Measurements from ENCODE around the gene PSD4.
"Not testable (repeated sequence)": the region's sequence is repeated elsewhere in the genome, so short reads cannot be mapped to it uniquely, and the experiment has no call there.

Gene PSD4

DNA sequence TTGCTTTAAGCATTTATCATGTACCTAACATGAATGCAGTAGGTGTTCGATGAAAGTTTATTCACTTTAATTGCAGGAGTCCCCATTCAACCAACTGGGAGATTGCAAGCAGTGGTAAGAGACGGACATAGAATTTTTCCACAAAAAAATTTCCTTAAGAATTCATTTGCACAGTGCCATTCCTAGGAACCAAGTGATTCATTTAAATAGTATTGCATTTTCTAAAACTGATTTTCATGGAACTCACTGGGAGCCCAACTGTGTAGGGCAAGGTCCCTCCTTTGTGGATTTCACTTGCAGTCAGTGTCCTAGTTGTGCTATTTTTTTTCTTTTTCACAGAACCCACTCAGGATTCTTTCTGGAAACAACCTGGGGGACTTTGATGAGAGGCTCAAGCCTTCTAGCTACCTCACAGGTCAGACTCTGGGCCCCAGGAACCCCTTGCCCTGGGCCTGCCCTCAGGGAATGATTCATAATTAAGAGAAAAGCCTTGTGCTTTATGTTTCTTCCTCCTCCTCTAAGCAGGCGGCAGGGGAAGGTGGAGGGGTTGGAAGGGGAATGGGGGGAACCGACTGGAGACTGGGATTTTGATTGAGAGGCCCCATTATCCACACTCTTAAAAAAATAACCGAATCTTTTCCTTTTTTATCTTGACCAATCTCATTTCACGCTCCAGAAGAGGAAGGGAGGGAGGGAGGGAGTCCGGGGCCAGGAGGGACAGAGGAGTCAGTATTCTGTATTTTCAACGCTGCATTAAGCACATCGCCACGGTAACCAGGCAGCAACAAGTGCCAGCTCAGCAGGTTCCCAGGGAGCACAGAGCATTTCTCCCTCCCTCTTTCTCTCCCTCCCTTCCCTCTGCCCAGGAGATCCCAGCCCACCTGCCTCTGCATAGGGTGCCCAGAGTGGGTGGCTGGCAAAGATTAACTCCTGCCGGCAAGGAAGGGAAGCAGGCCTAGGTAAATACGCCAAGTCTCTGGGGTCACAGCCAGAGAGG, 51.8 kb downstream of the PSD4 start:
- DNase-seq: peak in 1 of 2 experiments; percentile 42

DNA sequence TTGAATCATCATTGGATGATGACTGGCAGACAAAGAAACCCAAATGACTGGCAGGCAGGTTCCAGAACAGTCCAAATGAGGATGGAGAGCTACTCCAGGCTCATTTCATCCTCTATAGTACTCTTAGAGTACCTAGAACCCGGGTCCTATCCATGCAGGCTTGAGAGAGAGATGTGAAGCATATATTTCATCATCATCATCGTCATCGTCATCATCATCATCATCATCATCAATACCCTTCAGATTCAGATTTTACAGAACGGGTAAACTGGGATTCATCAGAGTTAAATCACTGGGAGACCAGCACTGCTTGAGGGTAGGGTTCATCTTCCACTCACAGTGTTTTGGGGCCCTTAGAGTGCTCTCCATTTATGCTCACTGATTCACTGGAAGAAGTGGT, 52.7 kb downstream of the PSD4 start:
- DNase-seq: no peak

DNA sequence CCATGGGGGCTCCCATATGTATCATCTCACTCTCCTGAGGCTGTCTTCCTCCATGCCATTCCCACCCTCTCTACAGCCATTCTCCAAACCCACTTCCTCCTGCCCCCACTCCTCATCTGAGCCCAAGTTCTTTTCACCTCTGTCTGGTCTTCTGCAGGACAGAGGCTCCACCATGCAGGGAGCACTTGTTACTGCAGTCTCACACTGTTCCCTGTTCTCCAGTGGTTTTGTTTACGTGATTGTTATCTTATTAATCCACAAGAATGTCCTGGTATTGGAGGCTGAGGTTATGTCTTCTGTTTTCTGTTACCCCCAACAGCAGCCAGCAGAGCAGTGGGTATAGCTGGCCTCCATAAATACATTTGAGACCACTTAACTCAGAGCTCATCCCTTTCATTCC, 53.5 kb downstream of the PSD4 start:
- no peak for DNase-seq

DNA sequence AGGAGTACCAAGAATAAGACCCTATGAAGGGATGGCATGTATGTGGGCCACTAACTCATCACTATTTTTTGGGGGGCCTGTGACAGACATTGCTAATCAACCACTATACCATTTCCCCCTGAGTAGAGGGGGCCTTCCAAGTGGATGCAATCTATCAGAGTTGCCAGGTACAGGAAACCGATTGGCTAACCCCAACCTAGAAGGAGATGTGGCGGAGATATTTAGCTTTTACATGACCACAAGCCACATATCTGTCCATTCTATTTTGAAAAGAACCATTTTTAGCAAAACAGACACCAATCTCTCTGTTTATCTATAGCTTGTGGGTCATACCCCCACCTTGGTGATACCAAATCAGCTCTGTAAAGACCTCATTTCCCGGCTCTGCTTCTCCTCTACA, 53.9 kb downstream of the PSD4 start:
- DNase-seq: no peak

DNA sequence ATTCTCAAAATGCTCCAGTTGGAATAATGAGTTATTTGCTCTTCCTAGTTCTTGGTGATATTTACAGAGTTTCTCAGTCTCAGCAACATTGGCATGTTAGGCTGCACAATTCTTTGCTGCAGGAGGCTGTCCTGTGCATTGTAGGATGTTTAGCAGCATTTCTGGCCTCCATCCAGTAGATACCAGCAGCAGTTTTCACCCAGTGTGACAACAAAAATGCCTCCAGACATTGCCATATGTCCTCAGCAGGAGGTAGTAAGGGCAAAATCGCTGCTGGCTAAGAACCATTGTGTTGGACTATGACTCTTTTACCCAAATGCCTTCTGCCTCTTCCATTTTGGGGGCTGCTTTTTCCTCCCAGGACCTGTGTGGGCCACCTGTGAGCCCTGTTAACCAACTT, 54.6 kb downstream of the PSD4 start:
- DNase-seq: no peak

- no peak for DNase-seq
Measured at GRCh38 chr2:113228991-113229716, 55.4 kb downstream of the PSD4 start.

- DNase-seq: no peak
Measured at GRCh38 chr2:113229795-113230194, 56.0 kb downstream of the PSD4 start.

- no peak for DNase-seq
Measured at GRCh38 chr2:113230531-113230930, 56.8 kb downstream of the PSD4 start.

- DNase-seq: no peak
Measured at GRCh38 chr2:113231064-113231463, 57.3 kb downstream of the PSD4 start.

- DNase-seq: no peak
Measured at GRCh38 chr2:113232123-113232522, 58.4 kb downstream of the PSD4 start.

DNA sequence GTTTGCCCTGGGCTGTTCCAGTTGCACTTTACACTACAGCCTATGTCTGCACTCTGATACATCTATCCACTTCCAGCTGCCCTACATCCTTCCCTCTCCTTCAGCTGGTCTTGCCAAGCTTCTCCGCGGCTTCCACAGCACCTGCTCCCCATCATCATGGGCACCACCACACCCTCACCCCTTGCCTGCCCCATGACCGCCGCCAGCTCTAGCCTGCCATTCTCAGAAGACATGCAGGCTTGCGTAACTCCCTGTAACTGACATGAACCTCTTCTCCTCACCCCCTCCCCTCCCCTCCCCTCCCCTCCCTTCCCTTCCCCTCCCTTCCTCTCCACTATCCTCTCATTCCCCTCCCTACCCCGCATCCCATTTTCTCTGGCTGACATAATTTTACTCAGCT, 59.0 kb downstream of the PSD4 start:
- DNase-seq: no peak

DNA sequence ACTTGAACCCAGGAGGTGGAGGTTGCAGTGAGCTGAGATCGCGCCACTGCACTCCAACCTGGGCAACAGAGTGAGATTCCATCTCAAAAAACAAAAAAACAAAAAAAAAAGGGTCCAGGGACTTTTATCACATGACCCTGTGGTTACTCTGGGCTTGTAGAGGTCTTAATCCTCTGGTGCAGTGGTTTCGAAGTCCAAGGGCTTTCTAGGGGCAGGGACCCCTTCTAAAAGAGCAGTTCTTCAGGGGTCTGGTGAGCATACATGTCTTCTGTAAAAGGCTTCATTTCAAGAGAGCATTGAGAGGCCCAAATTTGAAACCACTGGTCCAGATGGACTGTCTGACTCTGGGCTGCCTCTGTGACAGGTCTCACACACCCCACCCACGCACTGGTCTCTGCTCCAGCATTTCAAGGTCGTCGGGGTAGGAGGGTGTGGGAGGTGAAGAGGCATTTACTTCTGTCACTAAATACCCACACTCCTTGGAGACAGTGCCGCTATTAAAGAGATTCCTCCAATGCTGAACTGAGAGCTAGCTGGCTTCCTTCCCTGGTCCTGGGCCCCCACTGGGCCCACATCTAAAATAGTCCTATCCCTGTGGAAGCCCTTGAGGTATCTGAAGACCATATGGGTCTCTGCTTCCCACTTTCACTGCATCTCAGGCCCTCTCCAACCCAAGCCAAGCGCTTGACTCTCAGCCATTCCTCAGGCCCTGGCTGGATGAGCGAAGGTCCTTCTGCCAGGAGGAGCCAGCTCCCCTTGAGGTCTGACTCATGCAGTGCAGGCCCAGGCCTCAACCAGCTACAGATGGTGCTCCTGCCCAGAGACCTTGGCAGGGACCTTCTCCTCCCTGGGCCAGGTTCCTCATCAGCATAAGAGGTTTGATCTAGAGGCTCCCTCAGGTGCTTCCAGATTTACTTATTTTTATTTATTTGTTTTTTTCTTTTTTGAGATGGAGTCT, 60.1 kb downstream of the PSD4 start:
- DNase-seq: no peak

DNA sequence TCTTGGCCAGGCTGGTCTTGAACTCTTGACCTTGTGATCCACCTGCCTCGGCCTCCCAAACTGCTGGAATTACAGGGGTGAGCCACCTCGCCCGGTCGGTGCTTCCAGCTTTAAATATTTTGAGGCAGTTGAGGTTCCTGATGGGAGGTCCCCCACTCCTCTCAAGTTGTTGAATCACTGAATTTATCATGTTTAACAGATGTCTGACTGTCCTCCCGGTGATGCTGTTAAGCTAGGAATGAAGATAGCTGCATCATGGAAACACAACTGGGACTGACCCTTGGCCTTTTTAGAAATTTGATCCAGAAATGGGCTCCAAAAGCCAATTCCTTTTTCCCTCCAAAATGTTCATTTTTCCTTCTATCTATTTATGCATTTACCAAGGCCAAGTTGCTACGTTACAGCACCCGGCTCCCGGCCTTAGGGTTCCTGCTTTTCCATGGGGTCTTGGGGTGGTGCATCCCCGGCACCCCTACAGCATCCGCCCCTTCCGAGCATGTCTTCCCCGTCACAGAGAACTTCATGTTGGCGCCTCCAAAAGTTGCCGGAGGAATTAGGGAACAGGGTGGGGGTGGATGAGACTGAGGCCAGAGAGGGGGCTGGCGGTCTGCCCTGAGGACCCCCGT, 61.1 kb downstream of the PSD4 start:
- DNase-seq: no peak

DNA sequence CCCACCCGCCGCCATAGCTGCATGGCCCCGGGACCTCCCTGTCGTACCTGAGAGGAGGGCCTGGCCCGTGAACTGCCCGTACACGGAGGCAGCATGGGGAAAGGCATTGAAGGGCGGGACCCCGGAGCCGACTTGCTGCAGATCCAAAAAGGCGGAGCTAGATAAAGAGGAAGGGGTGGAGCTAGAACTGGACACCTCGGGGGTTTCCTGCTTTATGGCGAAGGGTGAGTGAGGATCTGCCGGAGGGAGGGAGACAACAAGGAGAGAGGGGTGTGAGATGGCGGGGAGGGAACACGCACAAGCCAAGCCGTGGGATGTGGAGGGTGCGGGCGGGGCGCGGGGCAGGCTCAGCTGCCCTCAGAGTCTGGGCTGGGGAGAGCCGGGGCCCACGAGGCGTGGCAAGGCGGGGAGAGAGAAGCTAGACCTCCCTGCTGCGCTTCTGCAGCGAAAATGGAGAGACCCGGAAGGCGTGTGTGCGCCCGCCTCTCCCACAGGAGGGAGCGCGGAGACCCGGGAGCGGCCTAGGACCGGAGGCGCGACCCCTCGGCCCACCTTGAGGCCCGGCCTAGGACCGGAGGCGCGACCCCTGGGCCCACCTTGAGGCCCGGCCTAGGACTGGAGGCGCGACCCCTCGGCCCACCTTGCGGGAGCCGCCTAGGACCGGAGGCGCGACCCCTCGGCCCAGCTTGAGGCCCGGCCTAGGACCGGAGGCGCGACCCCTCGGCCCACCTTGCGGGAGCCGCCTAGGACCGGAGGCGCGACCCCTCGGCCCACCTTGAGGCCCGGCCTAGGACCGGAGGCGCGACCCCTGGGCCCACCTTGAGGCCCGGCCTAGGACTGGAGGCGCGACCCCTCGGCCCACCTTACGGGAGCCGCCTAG, 61.8 kb downstream of the PSD4 start:
- not testable (repeated sequence) for DNase-seq

DNA sequence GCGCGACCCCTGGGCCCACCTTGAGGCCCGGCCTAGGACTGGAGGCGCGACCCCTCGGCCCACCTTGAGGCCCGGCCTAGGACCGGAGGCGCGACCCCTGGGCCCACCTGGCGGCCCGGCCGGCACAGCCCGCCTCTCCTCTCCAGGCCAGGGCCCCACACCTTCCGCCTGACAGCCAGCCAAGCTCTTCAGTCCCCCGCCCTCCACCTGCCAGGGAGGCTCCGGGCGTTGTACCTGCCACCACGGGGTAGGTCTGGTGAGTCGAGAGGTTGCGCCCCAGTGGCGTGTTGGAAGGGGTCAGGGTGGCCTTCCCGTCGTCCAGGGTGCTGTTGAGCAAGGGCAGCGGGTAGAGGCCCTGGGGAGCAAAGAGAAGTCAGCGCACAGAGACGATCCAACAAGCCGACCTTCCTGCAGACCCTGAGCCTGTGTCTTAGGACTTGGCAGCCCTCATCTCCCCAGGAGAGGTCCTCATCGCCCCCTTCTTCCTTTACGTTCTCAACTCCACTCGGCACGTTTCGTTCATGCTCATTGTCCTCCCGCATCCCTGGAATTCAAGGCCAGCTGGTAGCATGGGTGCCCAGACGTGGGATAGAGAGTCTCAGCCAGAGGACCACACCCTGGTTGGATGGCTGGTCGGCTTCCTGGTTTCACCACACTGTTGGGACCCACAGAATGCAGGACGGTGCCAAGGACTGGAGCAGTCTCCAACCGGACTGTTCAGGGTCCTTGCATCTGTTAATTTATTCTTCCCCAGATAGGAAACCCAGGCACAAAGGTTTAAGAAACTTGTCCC, 62.8 kb downstream of the PSD4 start:
- DNase-seq: no peak

DNA sequence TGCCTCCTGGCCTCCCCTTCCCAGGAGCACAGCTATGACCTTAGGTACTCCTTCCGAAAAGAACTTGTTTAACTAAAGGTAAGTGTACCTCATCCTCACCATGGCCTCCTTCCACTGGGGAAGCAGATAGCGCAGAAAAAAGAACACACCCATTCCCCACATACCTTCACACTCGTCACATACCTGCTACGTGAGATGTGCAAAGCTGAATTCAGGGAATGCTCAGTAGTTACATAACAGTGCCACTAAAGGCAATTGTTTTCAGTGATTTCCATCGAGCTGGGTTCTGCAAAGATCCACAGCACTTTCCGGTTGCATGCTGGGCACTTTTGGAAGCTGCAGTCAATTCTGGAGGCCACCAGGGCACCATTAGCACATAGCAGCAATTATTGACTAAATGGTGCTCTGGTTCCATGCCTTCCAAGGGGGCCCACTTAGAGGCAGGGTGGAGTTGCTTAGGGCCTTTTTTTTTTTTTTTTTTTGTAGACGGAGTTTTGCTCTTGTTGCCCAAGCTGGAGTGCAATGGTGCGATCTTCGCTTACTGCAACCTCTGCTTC, 63.9 kb downstream of the PSD4 start:
- no peak for DNase-seq

GRCh38 chr2:113238871-113239839, 65.4 kb downstream of the PSD4 start:
- no peak for DNase-seq

GRCh38 chr2:113240150-113240914, 66.6 kb downstream of the PSD4 start:
- peak; percentile 46 to 90 for DNase-seq
